PC-3 (cell line): ENCODE measurements around the gene SEC31B. TPM values are rescaled to one million over a fixed set of nuclear protein-coding genes. Genes with fewer than 3 reads are reported as not detected.

Experiments
- ATAC-seq: fragments of 200-7000 bp; cut with Tn5 transposase; 2 replicates; pipeline ENCODE4 v1.9.1; 2020; ENCODE audit warnings: mild to moderate bottlenecking, moderate library complexity
- BruUV-seq: library from RNA; stranded (reverse); fragments of 400-500 nt; replicated peaks from 2 replicates; lab custom pipeline; 2021; lab: Mats Ljungman, UMichigan
- CTCF ChIA-PET: fragments of 300-600 bp; sonication (Branson Sonifier 250); formaldehyde crosslinking; loops from one replicate; lab custom pipeline; 2022; ENCODE audit warnings: antibody characterized with exemption; lab: Charles Lee
- POLR2A ChIA-PET: fragments of 300-600 bp; sonication (Branson Sonifier 250); formaldehyde crosslinking; loops from one replicate; lab custom pipeline; 2022; ENCODE audit warnings: antibody characterized with exemption; ENCODE audit not compliant: unreplicated experiment; lab: Charles Lee
- DNase-seq: peaks from one replicate; pipeline ENCODE4 v3.0.0-alpha.2; 2015
- H2AFZ ChIP-seq: fragments of 300-600 bp; sonication (generic); 2 replicates; pipeline ENCODE4 v1.6.0; 2016; ENCODE audit warnings: antibody characterized with exemption, low read length
- H3F3A ChIP-seq: fragments of 300-600 bp; sonication (generic); one replicate; pipeline ENCODE4 v1.6.0; 2017; ENCODE audit warnings: antibody characterized with exemption, low read length, control low read depth, mild to moderate bottlenecking; ENCODE audit not compliant: unreplicated experiment
- H3K27ac ChIP-seq: fragments of 300-600 bp; sonication (generic); 2 replicates; pipeline ENCODE4 v1.5.1; 2016; ENCODE audit warnings: mild to moderate bottlenecking, low read length
- H3K27me3 ChIP-seq: fragments of 300-600 bp; sonication (generic); 2 replicates; pipeline ENCODE4 v1.6.1; 2016; ENCODE audit warnings: low read length, mixed read lengths
- H3K36me3 ChIP-seq: fragments of 300-600 bp; sonication (generic); 2 replicates; pipeline ENCODE4 v1.6.1; 2016; ENCODE audit warnings: low read depth, mixed run types, low read length, mixed read lengths
- H3K4me1 ChIP-seq: fragments of 300-600 bp; sonication (generic); 2 replicates; pipeline ENCODE4 v1.5.1; 2016; ENCODE audit warnings: low read length; ENCODE audit not compliant: insufficient read depth
- H3K4me2 ChIP-seq: fragments of 300-600 bp; sonication (generic); 2 replicates; pipeline ENCODE4 v1.6.0; 2016; ENCODE audit warnings: low read length
- H3K4me3 ChIP-seq: fragments of 300-600 bp; sonication (generic); 2 replicates; pipeline ENCODE4 v1.5.1; 2016; ENCODE audit warnings: mild to moderate bottlenecking, low read length, mixed read lengths
- H3K79me2 ChIP-seq: fragments of 300-600 bp; sonication (generic); 2 replicates; pipeline ENCODE4 v1.6.1; 2017; ENCODE audit warnings: low read length, mixed read lengths
- H3K9ac ChIP-seq: fragments of 300-600 bp; sonication (generic); 2 replicates; pipeline ENCODE4 v1.6.0; 2016; ENCODE audit warnings: mild to moderate bottlenecking, low read length
- H3K9me2 ChIP-seq: fragments of 300-600 bp; sonication (generic); replicated peaks from 2 replicates; pipeline ENCODE4 v1.6.1; 2016; ENCODE audit warnings: mixed run types, low read length, mixed read lengths
- H3K9me3 ChIP-seq: fragments of 300-600 bp; sonication (generic); 2 replicates; pipeline ENCODE4 v1.6.1; 2016; ENCODE audit warnings: low read length, mixed read lengths
- H4K20me1 ChIP-seq: fragments of 300-600 bp; sonication (generic); 2 replicates; pipeline ENCODE4 v1.6.1; 2016; ENCODE audit warnings: low read length, mixed read lengths
- CTCF ChIP-seq: fragments of 300-600 bp; sonication (generic); conservative IDR thresholded peaks from 2 replicates; pipeline ENCODE4 v1.5.1; 2017; ENCODE audit warnings: antibody characterized with exemption, low read depth, mild to moderate bottlenecking, low read length
- EZH2 ChIP-seq: fragments of 300-600 bp; sonication (generic); IDR thresholded peaks from one replicate; pipeline ENCODE4 v1.6.1; 2017; ENCODE audit warnings: antibody characterized with exemption, mild to moderate bottlenecking, low read length; ENCODE audit not compliant: unreplicated experiment
- EZH2phosphoT487 ChIP-seq: fragments of 300-600 bp; sonication (generic); IDR thresholded peaks from 2 replicates; pipeline ENCODE4 v1.6.1; 2018; ENCODE audit warnings: mild to moderate bottlenecking, antibody characterized with exemption, low read length, borderline replicate concordance
- intact Hi-C: fragments of 100-400 bp; cut with micrococcal nuclease; formaldehyde crosslinking; loops from 2 replicates; pipeline ENCODE4 v1.9.0; 2023
- total RNA-seq: library from RNA; depleted of rRNA; stranded (reverse); fragments of >200 nt; gene quantifications from 2 replicates; pipeline ENCODE4 v1.2.3, GENCODE V29; 2014

The SEC31B gene
- total RNA-seq, 1 experiment from 2014 or later = 1.6 TPM

GRCh38 chr10:100496567-100496966, 23.1 kb downstream of the SEC31B start:
- Histone ChIP-seq H3K27ac (no peak overlapping the region), H3K4me1 (no peaks in the 10 kb centered on the region), H3K9me2 (no peaks in the 10 kb centered on the region), H3K27me3 (no peaks in the 10 kb centered on the region), H2AFZ (no peak overlapping the region), H3K4me2 (no peak overlapping the region), H3F3A (no peaks in the 10 kb centered on the region), H3K79me2 (no peaks in the 10 kb centered on the region), H3K9ac (no peak overlapping the region), H3K9me3 (no peaks in the 10 kb centered on the region), H3K36me3 (no peaks in the 10 kb centered on the region), H3K4me3 (no peak overlapping the region), H4K20me1 (no peaks in the 10 kb centered on the region)
- no TSS peak for BruUV-seq
- ChIA-PET POLR2A (no interaction called here), CTCF (no interaction called here)
- TF ChIP-seq CTCF (no peak), EZH2phosphoT487 (no peak), EZH2 (no peak)
- intact Hi-C loops = no loop called here
- DNase-seq = no peak
- no peak for ATAC-seq

GRCh38 chr10:100490531-100490930, 29.1 kb downstream of the SEC31B start:
- TF ChIP-seq EZH2 (no peak), CTCF (no peak), EZH2phosphoT487 (no peak)
- DNase-seq (no peak), ATAC-seq (no peak)
- Histone ChIP-seq H3K4me1 (no peaks in the 10 kb centered on the region), H3K36me3 (no peaks in the 10 kb centered on the region), H3K9me2 (no peaks in the 10 kb centered on the region), H3K4me2 (no peak overlapping the region), H3K4me3 (no peak overlapping the region), H3K27me3 (no peaks in the 10 kb centered on the region), H3F3A (no peaks in the 10 kb centered on the region), H4K20me1 (no peaks in the 10 kb centered on the region), H3K27ac (no peak overlapping the region), H3K9me3 (no peaks in the 10 kb centered on the region), H2AFZ (no peak overlapping the region), H3K79me2 (no peaks in the 10 kb centered on the region), H3K9ac (no peak overlapping the region)
- ChIA-PET CTCF (no interaction called here), POLR2A (no interaction called here)
- BruUV-seq = no TSS peak
- intact Hi-C loops = no loop called here

- no peaks in the 10 kb centered on the region for H3K4me1 ChIP-seq
- H3K4me3 ChIP-seq = no peak overlapping the region
- TF ChIP-seq EZH2phosphoT487 = no peak
- TF ChIP-seq CTCF = no peak
- TF ChIP-seq EZH2 = no peak
- intact Hi-C loops = no loop called here
- H2AFZ ChIP-seq = no peak overlapping the region
- ATAC-seq (no peak), DNase-seq (no peak)
- H4K20me1 ChIP-seq = no peaks in the 10 kb centered on the region
- H3K9me2 ChIP-seq = no peaks in the 10 kb centered on the region
- no peak overlapping the region for H3K4me2 ChIP-seq
- ChIA-PET POLR2A (no interaction called here), CTCF (no interaction called here)
- no peaks in the 10 kb centered on the region for H3F3A ChIP-seq
- H3K27me3 ChIP-seq = no peaks in the 10 kb centered on the region
- H3K9me3 ChIP-seq = no peaks in the 10 kb centered on the region
- no peaks in the 10 kb centered on the region for H3K79me2 ChIP-seq
- no peaks in the 10 kb centered on the region for H3K36me3 ChIP-seq
- no peak overlapping the region for H3K27ac ChIP-seq
- no TSS peak for BruUV-seq
- H3K9ac ChIP-seq = no peak overlapping the region
Observed at GRCh38 chr10:100489396-100489795, 30.3 kb downstream of the SEC31B start.
